Dendritic cell treated with granulocyte-macrophage colony-stimulating factor and Interleukin-4, amounts not matched to agents 40 ng/mL and 50 ng/mL, for 4 days (primary cell): ENCODE data around the gene NOS3.

Experiments
- H3K27ac Mint-ChIP-seq: one replicate; pipeline ENCODE4 v1.8.0; 2022; ENCODE audit warnings: mild to moderate bottlenecking, mixed read lengths
- H3K27me3 Mint-ChIP-seq: one replicate; pipeline ENCODE4 v1.8.0; 2022; ENCODE audit warnings: mild to moderate bottlenecking, mixed read lengths
- H3K36me3 Mint-ChIP-seq: one replicate; pipeline ENCODE4 v1.8.0; 2022; ENCODE audit warnings: low read depth, mixed read lengths
- H3K4me1 Mint-ChIP-seq: one replicate; pipeline ENCODE4 v1.8.0; 2022; ENCODE audit warnings: low read depth, mixed read lengths
- H3K4me3 Mint-ChIP-seq: one replicate; pipeline ENCODE4 v1.8.0; 2022; ENCODE audit warnings: mild to moderate bottlenecking, moderate library complexity, mixed read lengths
- H3K9me3 Mint-ChIP-seq: one replicate; pipeline ENCODE4 v1.8.0; 2022; ENCODE audit warnings: mixed read lengths
- intact Hi-C: fragments of 100-400 bp; cut with micrococcal nuclease; formaldehyde crosslinking; loops from one replicate; pipeline ENCODE4 v1.15.0; 2022

Gene NOS3

DNA sequence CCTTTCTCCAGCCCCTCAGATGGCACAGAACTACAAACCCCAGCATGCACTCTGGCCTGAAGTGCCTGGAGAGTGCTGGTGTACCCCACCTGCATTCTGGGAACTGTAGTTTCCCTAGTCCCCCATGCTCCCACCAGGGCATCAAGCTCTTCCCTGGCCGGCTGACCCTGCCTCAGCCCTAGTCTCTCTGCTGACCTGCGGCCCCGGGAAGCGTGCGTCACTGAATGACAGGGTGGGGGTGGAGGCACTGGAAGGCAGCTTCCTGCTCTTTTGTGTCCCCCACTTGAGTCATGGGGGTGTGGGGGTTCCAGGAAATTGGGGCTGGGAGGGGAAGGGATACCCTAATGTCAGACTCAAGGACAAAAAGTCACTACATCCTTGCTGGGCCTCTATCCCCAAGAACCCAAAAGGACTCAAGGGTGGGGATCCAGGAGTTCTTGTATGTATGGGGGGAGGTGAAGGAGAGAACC lies 2.1 kb downstream of the NOS3 start:
- peaks cover 5% of the 10 kb centered on the region for H3K36me3 Mint-ChIP-seq
- peaks cover 57% of the 10 kb centered on the region for H3K4me1 Mint-ChIP-seq
- no peak overlapping the region for H3K4me3 Mint-ChIP-seq
- H3K9me3 Mint-ChIP-seq = peaks cover 20% of the 10 kb centered on the region
- H3K27ac Mint-ChIP-seq = no peak overlapping the region
- H3K27me3 Mint-ChIP-seq = peaks cover 50% of the 10 kb centered on the region
- intact Hi-C loops = no loop called here

GRCh38 chr7:150993511-150993910 lies 2.7 kb downstream of the NOS3 start:
- Mint-ChIP-seq H3K9me3 (peaks cover 20% of the 10 kb centered on the region), H3K27me3 (peaks cover 50% of the 10 kb centered on the region)

GRCh38 chr7:150994141-150994837 lies 3.5 kb downstream of the NOS3 start:
- Mint-ChIP-seq H3K9me3 (peaks cover 20% of the 10 kb centered on the region), H3K27me3 (peaks cover 50% of the 10 kb centered on the region), H3K36me3 (peaks cover 5% of the 10 kb centered on the region), H3K4me3 (peak overlapping the region; percentile 15), H3K27ac (peak overlapping the region; percentile 62), H3K4me1 (peaks cover 51% of the 10 kb centered on the region)
- intact Hi-C loops = no loop called here

More at GRCh38 chr7:150993511-150993910, 2.7 kb downstream of the NOS3 start:
- Mint-ChIP-seq H3K27ac (no peak overlapping the region), H3K36me3 (peaks cover 5% of the 10 kb centered on the region), H3K4me1 (peaks cover 57% of the 10 kb centered on the region), H3K4me3 (no peak overlapping the region)
- intact Hi-C loops = no loop called here

DNA sequence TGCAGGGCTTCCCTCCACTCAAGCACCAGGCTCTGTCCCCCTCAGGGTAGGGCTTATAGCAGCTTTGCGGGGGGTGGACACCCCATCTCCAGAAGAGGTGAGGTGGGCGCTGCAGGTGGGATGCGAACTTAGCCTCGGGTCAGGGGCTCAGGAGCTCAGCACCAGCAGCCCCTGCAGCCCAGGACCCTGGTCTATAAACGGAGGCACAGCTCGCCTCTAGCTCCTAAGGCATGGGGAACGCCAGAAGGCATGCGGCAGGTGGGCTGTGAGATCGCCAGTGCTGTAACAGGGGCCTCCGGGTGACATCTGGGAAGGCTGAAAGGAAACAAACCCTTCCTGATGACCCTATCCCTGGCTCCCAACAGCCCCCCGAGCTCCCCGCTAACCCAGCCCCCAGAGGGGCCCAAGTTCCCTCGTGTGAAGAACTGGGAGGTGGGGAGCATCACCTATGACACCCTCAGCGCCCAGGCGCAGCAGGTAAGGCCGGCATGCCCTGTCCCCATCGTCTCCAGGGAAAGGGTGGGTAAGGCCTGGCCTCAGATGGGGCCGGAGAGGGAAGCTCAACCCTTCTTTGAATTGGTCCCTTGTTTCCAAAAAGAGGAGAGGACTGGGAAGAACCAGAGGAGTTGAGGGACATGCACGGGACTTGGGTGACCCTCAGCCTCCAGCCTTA lies 4.2 kb downstream of the NOS3 start:
- Mint-ChIP-seq H3K4me3 (peak overlapping the region; percentile 15), H3K4me1 (peaks cover 44% of the 10 kb centered on the region), H3K36me3 (peaks cover 5% of the 10 kb centered on the region), H3K27ac (peak overlapping the region; percentile 62), H3K27me3 (peaks cover 47% of the 10 kb centered on the region), H3K9me3 (peaks cover 16% of the 10 kb centered on the region)
- intact Hi-C loops = no loop called here

- intact Hi-C loops = no loop called here
- Mint-ChIP-seq H3K36me3 (no peaks in the 10 kb centered on the region), H3K4me1 (peaks cover 48% of the 10 kb centered on the region), H3K4me3 (peak overlapping the region; percentile 50), H3K9me3 (peaks cover under 1% of the 10 kb centered on the region), H3K27ac (no peak overlapping the region), H3K27me3 (peaks cover 42% of the 10 kb centered on the region)
These were observed 5.7 kb downstream of the NOS3 start for GRCh38 chr7:150996376-150997074.

DNA sequence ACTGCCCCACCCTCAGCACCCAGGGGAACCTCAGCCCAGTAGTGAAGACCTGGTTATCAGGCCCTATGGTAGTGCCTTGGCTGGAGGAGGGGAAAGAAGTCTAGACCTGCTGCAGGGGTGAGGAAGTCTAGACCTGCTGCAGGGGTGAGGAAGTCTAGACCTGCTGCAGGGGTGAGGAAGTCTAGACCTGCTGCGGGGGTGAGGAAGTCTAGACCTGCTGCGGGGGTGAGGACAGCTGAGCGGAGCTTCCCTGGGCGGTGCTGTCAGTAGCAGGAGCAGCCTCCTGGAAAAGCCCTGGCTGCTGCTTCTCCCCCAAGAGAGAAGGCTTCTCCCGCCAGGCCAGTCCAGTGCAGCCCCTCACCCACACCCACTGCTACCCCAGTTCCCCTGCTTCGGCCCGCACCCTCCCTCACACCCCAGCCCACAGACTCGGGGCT lies 6.3 kb downstream of the NOS3 start:
- Mint-ChIP-seq H3K36me3 (no peaks in the 10 kb centered on the region), H3K9me3 (no peaks in the 10 kb centered on the region), H3K4me3 (peak overlapping the region; percentile 50), H3K27me3 (peaks cover 45% of the 10 kb centered on the region), H3K27ac (peak overlapping the region; percentile 53), H3K4me1 (peaks cover 48% of the 10 kb centered on the region)
- intact Hi-C loops = no loop called here

GRCh38 chr7:150997817-150998216 lies 7.0 kb downstream of the NOS3 start:
- Mint-ChIP-seq H3K4me1 (peaks cover 48% of the 10 kb centered on the region), H3K27ac (peak overlapping the region; percentile 53), H3K27me3 (peaks cover 44% of the 10 kb centered on the region), H3K36me3 (no peaks in the 10 kb centered on the region), H3K9me3 (no peaks in the 10 kb centered on the region), H3K4me3 (no peak overlapping the region)
- intact Hi-C loops = no loop called here

DNA sequence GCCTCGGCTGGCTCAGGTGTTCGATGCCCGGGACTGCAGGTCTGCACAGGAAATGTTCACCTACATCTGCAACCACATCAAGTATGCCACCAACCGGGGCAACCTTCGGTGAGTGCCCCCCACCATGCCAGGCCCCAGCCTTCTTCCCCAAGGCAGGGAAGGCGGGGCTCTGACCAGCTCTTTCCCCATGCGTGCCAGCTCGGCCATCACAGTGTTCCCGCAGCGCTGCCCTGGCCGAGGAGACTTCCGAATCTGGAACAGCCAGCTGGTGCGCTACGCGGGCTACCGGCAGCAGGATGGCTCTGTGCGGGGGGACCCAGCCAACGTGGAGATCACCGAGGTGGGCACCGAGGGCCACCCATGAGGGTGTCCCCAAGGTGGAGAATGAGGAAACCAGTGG lies 7.5 kb downstream of the NOS3 start:
- intact Hi-C loops = no loop called here
- Mint-ChIP-seq H3K9me3 (no peaks in the 10 kb centered on the region), H3K4me1 (peaks cover 48% of the 10 kb centered on the region), H3K4me3 (no peak overlapping the region), H3K27me3 (peaks cover 44% of the 10 kb centered on the region), H3K27ac (no peak overlapping the region), H3K36me3 (no peaks in the 10 kb centered on the region)

DNA sequence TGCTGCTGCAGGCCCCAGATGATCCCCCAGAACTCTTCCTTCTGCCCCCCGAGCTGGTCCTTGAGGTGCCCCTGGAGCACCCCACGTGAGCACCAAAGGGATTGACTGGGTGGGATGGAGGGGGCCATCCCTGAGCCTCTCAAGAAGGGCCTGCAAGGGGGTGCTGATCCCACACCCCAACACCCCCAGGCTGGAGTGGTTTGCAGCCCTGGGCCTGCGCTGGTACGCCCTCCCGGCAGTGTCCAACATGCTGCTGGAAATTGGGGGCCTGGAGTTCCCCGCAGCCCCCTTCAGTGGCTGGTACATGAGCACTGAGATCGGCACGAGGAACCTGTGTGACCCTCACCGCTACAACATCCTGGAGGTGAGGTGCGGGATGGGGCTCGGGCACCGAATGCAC lies 8.2 kb downstream of the NOS3 start:
- Mint-ChIP-seq H3K36me3 (no peaks in the 10 kb centered on the region), H3K4me3 (no peak overlapping the region), H3K27ac (no peak overlapping the region), H3K27me3 (peaks cover 45% of the 10 kb centered on the region), H3K4me1 (peaks cover 43% of the 10 kb centered on the region), H3K9me3 (no peaks in the 10 kb centered on the region)
- intact Hi-C loops = no loop called here

DNA sequence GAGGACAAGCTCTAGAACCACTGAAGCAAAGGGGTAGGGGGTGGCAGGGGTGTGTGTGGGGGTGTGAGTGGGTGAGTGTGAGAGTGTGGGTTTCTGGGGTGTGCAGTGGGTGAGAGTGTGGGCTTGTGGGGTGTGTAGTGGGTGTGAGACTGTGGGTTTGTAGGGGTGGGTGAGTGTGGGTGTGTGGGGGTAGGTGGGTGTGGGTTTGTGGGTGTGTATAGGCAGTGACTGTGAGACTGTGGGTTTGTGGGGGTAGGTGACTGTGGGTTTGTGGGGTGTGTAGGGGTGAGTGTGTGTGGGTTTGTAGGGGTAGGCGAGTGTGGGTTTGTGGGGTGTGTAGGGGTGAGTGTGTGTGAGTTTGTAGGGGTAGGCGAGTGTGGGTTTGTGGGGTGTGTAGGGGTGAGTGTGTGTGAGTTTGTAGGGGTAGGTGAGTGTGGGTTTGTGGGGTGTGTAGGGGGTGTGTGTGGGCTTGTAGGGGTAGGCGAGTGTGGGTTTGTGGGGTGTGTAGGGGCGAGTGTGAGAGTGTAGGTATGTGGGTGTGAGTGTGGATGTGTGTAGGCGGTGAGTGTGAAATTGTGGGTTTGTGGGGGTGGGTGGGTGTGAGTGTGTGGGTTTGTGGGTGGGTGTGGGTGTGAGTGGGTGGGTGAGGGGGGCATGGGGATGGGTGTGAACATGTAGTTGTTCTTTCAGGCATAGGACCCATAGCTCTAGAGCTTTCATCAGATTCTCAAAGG lies 8.8 kb downstream of the NOS3 start:
- peaks cover 37% of the 10 kb centered on the region for H3K4me1 Mint-ChIP-seq
- H3K36me3 Mint-ChIP-seq = no peaks in the 10 kb centered on the region
- H3K27ac Mint-ChIP-seq = no peak overlapping the region
- H3K9me3 Mint-ChIP-seq = no peaks in the 10 kb centered on the region
- peaks cover 48% of the 10 kb centered on the region for H3K27me3 Mint-ChIP-seq
- no peak overlapping the region for H3K4me3 Mint-ChIP-seq
- intact Hi-C loops = no loop called here

DNA sequence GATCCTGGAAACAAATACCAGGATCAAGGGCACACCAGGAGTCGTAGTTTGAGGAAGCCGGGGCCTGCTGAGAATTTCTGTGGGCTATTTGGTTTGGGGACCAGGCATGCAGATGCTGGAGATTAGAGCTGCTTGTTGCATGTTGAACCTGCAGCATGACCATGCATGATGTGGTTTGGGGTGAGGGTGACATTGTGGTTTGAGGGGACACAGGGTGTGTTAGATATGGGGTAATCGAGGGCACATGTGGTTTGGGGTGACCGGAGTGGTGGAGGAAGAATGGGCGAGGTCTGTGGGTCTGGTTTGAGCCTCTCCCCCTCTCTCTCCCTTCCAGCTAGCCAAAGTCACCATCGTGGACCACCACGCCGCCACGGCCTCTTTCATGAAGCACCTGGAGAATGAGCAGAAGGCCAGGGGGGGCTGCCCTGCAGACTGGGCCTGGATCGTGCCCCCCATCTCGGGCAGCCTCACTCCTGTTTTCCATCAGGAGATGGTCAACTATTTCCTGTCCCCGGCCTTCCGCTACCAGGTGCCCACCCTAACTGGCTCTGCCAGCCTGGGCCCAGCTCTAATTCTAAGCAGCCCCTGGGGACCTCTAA lies 10.2 kb downstream of the NOS3 start:
- Mint-ChIP-seq H3K36me3 (no peaks in the 10 kb centered on the region), H3K27ac (no peak overlapping the region), H3K9me3 (no peaks in the 10 kb centered on the region), H3K4me1 (peaks cover 30% of the 10 kb centered on the region), H3K4me3 (no peak overlapping the region), H3K27me3 (peaks cover 55% of the 10 kb centered on the region)
- intact Hi-C loops = no loop called here

- Mint-ChIP-seq H3K9me3 (no peaks in the 10 kb centered on the region), H3K27me3 (peaks cover 53% of the 10 kb centered on the region), H3K27ac (no peak overlapping the region), H3K36me3 (no peaks in the 10 kb centered on the region), H3K4me1 (peaks cover 26% of the 10 kb centered on the region), H3K4me3 (no peak overlapping the region)
- intact Hi-C loops = no loop called here
These were observed 10.7 kb downstream of the NOS3 start for GRCh38 chr7:151001546-151001945.

- peaks cover 13% of the 10 kb centered on the region for H3K4me1 Mint-ChIP-seq
- no peaks in the 10 kb centered on the region for H3K36me3 Mint-ChIP-seq
- no peaks in the 10 kb centered on the region for H3K9me3 Mint-ChIP-seq
- peaks cover 51% of the 10 kb centered on the region for H3K27me3 Mint-ChIP-seq
- H3K4me3 Mint-ChIP-seq = no peak overlapping the region
- intact Hi-C loops = no loop called here
- no peak overlapping the region for H3K27ac Mint-ChIP-seq
These were observed 12.8 kb downstream of the NOS3 start for GRCh38 chr7:151003572-151003971.
